GM18507 (cell line): ENCODE data around the gene ATP8B4.
"Not testable (repeated sequence)": the region's sequence is repeated elsewhere in the genome, so short reads cannot be mapped to it uniquely, and the experiment has no call there.

Experiments used
- DNase-seq: peaks from one replicate; pipeline ENCODE4 v3.0.0; 2011; ENCODE audit warnings: low read depth; ENCODE audit not compliant: insufficient read length; ENCODE audit errors: extremely low spot score
- FAIRE-seq: peaks from 2 replicates; lab custom pipeline; 2011; peaks lifted over from hg19 to GRCh38; lab: Jason Lieb, UNC

ATP8B4 gene

GRCh38 chr15:50119063-50120040 is at the start of gene ATP8B4:
Gene ATP8B4, minus strand, starts transcription at chr15:50119233. Its CDS starts 12,267 bp downstream, at chr15:50106966.
- no peak for DNase-seq
- no peak for FAIRE-seq

GRCh38 chr15:50168379-50168778 is 49.3 kb upstream of the ATP8B4 start:
- no peak for FAIRE-seq

GRCh38 chr15:50167110-50167509 is 48.1 kb upstream of the ATP8B4 start:
- no peak for FAIRE-seq
- no peak for DNase-seq

More at GRCh38 chr15:50168379-50168778, 49.3 kb upstream of the ATP8B4 start:
- DNase-seq: no peak

GRCh38 chr15:50166216-50166615 is 47.2 kb upstream of the ATP8B4 start:
- FAIRE-seq: no peak

GRCh38 chr15:50164458-50164857 is 45.4 kb upstream of the ATP8B4 start:
- FAIRE-seq: no peak
- no peak for DNase-seq

More at GRCh38 chr15:50166216-50166615, 47.2 kb upstream of the ATP8B4 start:
- no peak for DNase-seq

GRCh38 chr15:50163719-50164410 is 44.8 kb upstream of the ATP8B4 start:
- DNase-seq: no peak
- FAIRE-seq: no peak

- FAIRE-seq: no peak
- no peak for DNase-seq
These were observed 44.1 kb upstream of the ATP8B4 start for GRCh38 chr15:50162969-50163718.

- FAIRE-seq, DNase-seq: not testable (repeated sequence)
These were observed 39.2 kb upstream of the ATP8B4 start for GRCh38 chr15:50158236-50158635.

GRCh38 chr15:50151476-50151875 is 32.4 kb upstream of the ATP8B4 start:
- FAIRE-seq: no peak
- DNase-seq: no peak

GRCh38 chr15:50150851-50151250 is 31.8 kb upstream of the ATP8B4 start:
- FAIRE-seq (no peak), DNase-seq (no peak)

- DNase-seq (no peak), FAIRE-seq (no peak)
These were observed 31.3 kb upstream of the ATP8B4 start for GRCh38 chr15:50150349-50150748.

GRCh38 chr15:50149090-50149489 is 30.1 kb upstream of the ATP8B4 start:
- FAIRE-seq (no peak), DNase-seq (no peak)

GRCh38 chr15:50148362-50148963 is 29.4 kb upstream of the ATP8B4 start:
- FAIRE-seq (no peak), DNase-seq (no peak)

- no peak for DNase-seq
- no peak for FAIRE-seq
These were observed 27.6 kb upstream of the ATP8B4 start for GRCh38 chr15:50146632-50147031.

- DNase-seq (no peak), FAIRE-seq (no peak)
These were observed 26.4 kb upstream of the ATP8B4 start for GRCh38 chr15:50145451-50145872.

GRCh38 chr15:50144341-50145120 is 25.5 kb upstream of the ATP8B4 start:
- FAIRE-seq: no peak
- no peak for DNase-seq

- DNase-seq (no peak), FAIRE-seq (no peak)
These were observed 24.3 kb upstream of the ATP8B4 start for GRCh38 chr15:50143255-50143860.

GRCh38 chr15:50141856-50142255 is 22.8 kb upstream of the ATP8B4 start:
- no peak for FAIRE-seq
- DNase-seq: no peak
